A673 (cell line): ENCODE measurements around the gene ERH. TPM values are rescaled to one million over a fixed set of nuclear protein-coding genes. Genes with fewer than 3 reads are reported as not detected.

ENCODE experiments used
- BruUV-seq: library from RNA; stranded (reverse); fragments of 400-500 nt; replicated peaks from 2 replicates; lab custom pipeline; 2021; lab: Mats Ljungman, UMichigan
- CTCF ChIA-PET: fragments of 300-600 bp; sonication (Branson Sonifier 250); formaldehyde crosslinking; loops from one replicate; lab custom pipeline; 2022; ENCODE audit warnings: antibody characterized with exemption; lab: Charles Lee
- POLR2A ChIA-PET: fragments of 300-600 bp; sonication (Branson Sonifier 250); formaldehyde crosslinking; loops from one replicate; lab custom pipeline; 2022; ENCODE audit warnings: antibody characterized with exemption; ENCODE audit not compliant: low non-redundant PET; lab: Charles Lee
- DNase-seq: peaks from one replicate; pipeline ENCODE4 v3.0.0-alpha.2; 2015; ENCODE audit warnings: low spot score
- H3K27ac ChIP-seq: fragments of 200-600 bp; sonication (generic); 2 replicates; pipeline ENCODE4 v1.5.1; 2016; ENCODE audit warnings: mixed run types, low read depth, mild to moderate bottlenecking, mixed read lengths, antibody characterized with exemption, low read length; ENCODE audit not compliant: poor library complexity, severe bottlenecking
- H3K27me3 ChIP-seq: fragments of 200-600 bp; sonication (generic); replicated peaks from 2 replicates; pipeline ENCODE4 v1.6.1; 2017; ENCODE audit warnings: mixed run types, low read depth, mild to moderate bottlenecking, mixed read lengths, antibody characterized with exemption, low read length; ENCODE audit not compliant: insufficient read depth, poor library complexity
- H3K36me3 ChIP-seq: fragments of 200-600 bp; sonication (generic); 2 replicates; pipeline ENCODE4 v1.6.1; 2016; ENCODE audit warnings: mixed run types, mild to moderate bottlenecking, mixed read lengths, antibody characterized with exemption, low read length; ENCODE audit not compliant: insufficient read depth, poor library complexity, severe bottlenecking
- H3K4me1 ChIP-seq: fragments of 200-600 bp; sonication (generic); 2 replicates; pipeline ENCODE4 v1.6.1; 2017; ENCODE audit warnings: mixed run types, mild to moderate bottlenecking, mixed read lengths, antibody characterized with exemption, low read length; ENCODE audit not compliant: insufficient read depth, poor library complexity, severe bottlenecking
- H3K4me3 ChIP-seq: fragments of 200-600 bp; sonication (generic); 2 replicates; pipeline ENCODE4 v1.5.1; 2016; ENCODE audit warnings: low read depth, mixed run types, mild to moderate bottlenecking, mixed read lengths, low read length; ENCODE audit not compliant: poor library complexity, severe bottlenecking
- H3K9me3 ChIP-seq: fragments of 200-600 bp; sonication (generic); 2 replicates; pipeline ENCODE4 v1.6.1; 2016; ENCODE audit warnings: mixed run types, low read depth, mild to moderate bottlenecking, mixed read lengths, antibody characterized with exemption, low read length; ENCODE audit not compliant: poor library complexity, severe bottlenecking
- CTCF ChIP-seq: fragments of 300-800, 200-600 bp; sonication (generic); conservative IDR thresholded peaks from 2 replicates; pipeline ENCODE4 v1.5.1; 2017; ENCODE audit warnings: low read depth, mild to moderate bottlenecking, antibody characterized with exemption, low read length, moderate library complexity, mixed read lengths
- EZH2 ChIP-seq: fragments of 200-600 bp; sonication (generic); IDR thresholded peaks from 2 replicates; pipeline ENCODE4 v1.6.1; 2017; ENCODE audit warnings: borderline replicate concordance, low read depth, mild to moderate bottlenecking, mixed read lengths, antibody characterized with exemption, low read length; ENCODE audit not compliant: poor library complexity, severe bottlenecking
- intact Hi-C: fragments of 100-400 bp; cut with micrococcal nuclease; formaldehyde crosslinking; loops from one replicate; pipeline ENCODE4 v1.10.0; 2022; ENCODE audit not compliant: unreplicated experiment
- total RNA-seq: library from RNA; stranded (reverse); gene quantifications from 2 replicates; pipeline ENCODE4 v1.2.3, GENCODE V29; 2021

Gene ERH
- total RNA-seq, 1 experiment from 2014 or later: 472 TPM

DNA sequence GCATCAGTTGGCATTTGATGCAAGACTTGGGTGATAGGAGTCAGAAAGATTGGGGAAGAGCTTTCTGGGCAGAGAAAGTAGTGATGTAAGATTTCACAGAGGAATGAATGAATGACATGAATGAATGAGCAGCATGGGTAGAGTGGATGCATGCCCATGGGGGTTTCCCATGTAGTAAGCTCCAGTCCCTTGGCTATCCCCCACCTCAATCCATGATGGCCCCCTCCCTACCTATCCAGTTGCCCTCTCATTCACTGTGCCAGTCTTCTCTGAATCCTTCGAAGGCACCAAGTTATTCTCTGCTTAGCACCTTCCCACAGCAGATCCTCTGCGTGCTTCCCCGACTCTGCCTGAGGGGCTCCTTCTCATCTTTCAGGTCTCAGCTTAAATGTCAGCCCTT, 32.0 kb downstream of the ERH start:
- ChIA-PET CTCF (no interaction called here), POLR2A (no interaction called here)
- Histone ChIP-seq H3K4me3 (no peak overlapping the region), H3K27ac (no peak overlapping the region), H3K27me3 (no peaks in the 10 kb centered on the region), H3K36me3 (no peaks in the 10 kb centered on the region), H3K4me1 (no peaks in the 10 kb centered on the region), H3K9me3 (no peaks in the 10 kb centered on the region)
- TF ChIP-seq CTCF (no peak), EZH2 (no peak)
- no peak for DNase-seq
- intact Hi-C loops: no loop called here
- no TSS peak for BruUV-seq

DNA sequence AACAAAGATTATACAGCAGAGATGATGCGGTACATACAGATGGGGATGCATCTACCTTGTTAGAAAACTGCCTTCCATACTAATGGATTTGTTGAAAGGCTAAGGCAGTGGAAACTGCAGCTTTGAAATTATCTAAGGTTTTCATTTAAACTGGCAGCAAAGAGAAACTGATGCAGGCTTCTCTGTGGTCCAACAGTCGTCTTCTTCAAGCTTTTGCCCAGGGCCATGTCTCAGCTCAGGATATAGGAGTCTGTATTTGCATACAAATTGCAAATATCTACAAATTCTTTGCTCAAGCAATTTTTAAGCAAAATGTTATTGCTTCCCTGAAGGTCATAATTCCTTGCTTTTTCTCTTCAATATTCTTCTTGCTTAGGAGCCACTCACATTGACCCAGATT, 33.7 kb downstream of the ERH start:
- POLR2A ChIA-PET: no interaction called here
- no peak overlapping the region for H3K27ac ChIP-seq
- no peak for TF ChIP-seq EZH2
- no peak for TF ChIP-seq CTCF
- H3K4me3 ChIP-seq: no peak overlapping the region
- no peaks in the 10 kb centered on the region for H3K4me1 ChIP-seq
- H3K36me3 ChIP-seq: no peaks in the 10 kb centered on the region
- no peaks in the 10 kb centered on the region for H3K27me3 ChIP-seq
- intact Hi-C loops: no loop called here
- CTCF ChIA-PET: interaction anchor here (0.5 kb wide), 1 partner anchor 304 kb away, joined by 4 read pairs; no protein-coding TSS in a partner anchor
- no peak for DNase-seq
- no TSS peak for BruUV-seq
- H3K9me3 ChIP-seq: no peaks in the 10 kb centered on the region

GRCh38 chr14:69363964-69364363, 34.1 kb downstream of the ERH start:
- no peak for DNase-seq
- ChIA-PET CTCF (interaction anchor here (0.5 kb wide), 1 partner anchor 305 kb away, joined by 4 read pairs; no protein-coding TSS in a partner anchor), POLR2A (no interaction called here)
- Histone ChIP-seq H3K27ac (no peak overlapping the region), H3K9me3 (no peaks in the 10 kb centered on the region), H3K36me3 (no peaks in the 10 kb centered on the region), H3K4me1 (no peaks in the 10 kb centered on the region), H3K4me3 (no peak overlapping the region), H3K27me3 (no peaks in the 10 kb centered on the region)
- intact Hi-C loops: no loop called here
- no TSS peak for BruUV-seq
- TF ChIP-seq EZH2 (no peak), CTCF (no peak)
